Left renal pelvis (tissue), 4 donors: ENCODE data around the gene USF3. TPM values are rescaled to one million over a fixed set of nuclear protein-coding genes. Genes with fewer than 3 reads are reported as not detected.
"Not testable (repeated sequence)": the region's sequence is repeated elsewhere in the genome, so short reads cannot be mapped to it uniquely, and the experiment has no call there.

Source experiments
- DNase-seq, 4 donors: peaks; one replicate each; pipeline ENCODE4 v3.0.0-alpha.2; 2013; ENCODE audit warnings: low read depth in 4 of 4, low spot score in 3 of 4
- polyA plus RNA-seq, 4 donors: library from polyadenylated mRNA; unstranded; fragments of 120-200 nt; gene quantifications; one replicate each; pipeline ENCODE4 v1.2.1, GENCODE V29; 2013; ENCODE audit not compliant: insufficient read length in 4 of 4

USF3 gene
- polyA plus RNA-seq, 4 donors, result 12.1 to 21.2 (median 20.4) TPM

DNA sequence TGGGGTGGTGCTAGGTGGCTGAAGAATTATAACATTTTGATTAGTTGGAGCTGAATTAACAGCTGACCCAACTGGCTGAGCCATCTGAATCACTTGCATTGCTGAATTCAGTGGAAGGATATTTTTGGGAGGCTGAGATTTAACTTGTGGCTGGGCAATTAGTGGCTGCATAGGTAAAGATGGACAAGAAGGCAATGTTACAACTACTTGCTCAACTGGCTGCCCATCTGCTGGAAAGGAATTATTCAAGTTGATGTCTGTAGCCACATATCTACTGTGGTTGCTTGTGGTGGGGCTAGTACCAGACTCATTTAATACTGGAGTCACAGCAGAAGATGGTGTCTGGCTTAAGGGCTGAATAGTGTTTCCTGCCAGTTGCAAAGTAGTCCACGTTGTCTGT lies 36.4 kb downstream of the USF3 start:
- no peak for DNase-seq

DNA sequence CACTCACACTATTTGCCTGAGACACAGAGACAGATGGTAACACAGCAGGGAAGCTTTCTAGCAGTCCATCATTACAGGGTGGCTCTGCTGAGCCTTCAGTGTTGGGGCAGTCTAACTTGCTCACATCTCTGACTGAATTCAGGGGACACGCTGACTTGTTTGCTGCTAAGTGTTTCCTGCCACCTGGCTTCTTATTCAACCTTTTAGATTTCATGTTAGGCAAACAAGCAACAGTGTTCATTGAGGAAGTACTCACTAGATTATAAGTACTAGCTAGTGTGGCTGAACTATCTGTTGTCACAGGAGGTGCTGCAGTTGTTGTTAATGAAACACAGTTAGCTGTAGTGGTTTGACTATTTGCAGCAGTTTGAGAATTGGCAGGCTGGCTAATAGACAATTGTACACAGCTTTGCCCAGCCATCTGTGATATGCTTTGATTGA lies 37.3 kb downstream of the USF3 start:
- no peak for DNase-seq

DNA sequence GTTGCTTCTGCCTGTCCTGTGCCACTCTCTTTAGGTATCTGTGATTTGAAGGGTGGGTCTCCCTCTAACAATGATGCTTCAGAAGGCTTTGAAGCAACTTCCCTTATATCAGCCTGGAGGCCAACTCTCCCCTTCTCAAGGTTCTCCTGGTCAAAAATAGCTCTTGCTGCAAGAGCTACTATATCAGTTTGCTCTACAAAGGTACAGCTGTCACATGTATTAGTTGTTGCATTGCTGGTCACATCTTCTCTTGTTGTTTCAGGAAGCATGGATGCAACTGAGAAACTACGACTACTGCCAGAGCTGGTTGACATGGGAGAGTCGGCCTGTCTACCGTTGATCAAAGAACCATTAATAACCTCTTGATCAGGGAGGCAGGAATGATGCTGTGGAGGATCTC lies 38.3 kb downstream of the USF3 start:
- no peak for DNase-seq

DNA sequence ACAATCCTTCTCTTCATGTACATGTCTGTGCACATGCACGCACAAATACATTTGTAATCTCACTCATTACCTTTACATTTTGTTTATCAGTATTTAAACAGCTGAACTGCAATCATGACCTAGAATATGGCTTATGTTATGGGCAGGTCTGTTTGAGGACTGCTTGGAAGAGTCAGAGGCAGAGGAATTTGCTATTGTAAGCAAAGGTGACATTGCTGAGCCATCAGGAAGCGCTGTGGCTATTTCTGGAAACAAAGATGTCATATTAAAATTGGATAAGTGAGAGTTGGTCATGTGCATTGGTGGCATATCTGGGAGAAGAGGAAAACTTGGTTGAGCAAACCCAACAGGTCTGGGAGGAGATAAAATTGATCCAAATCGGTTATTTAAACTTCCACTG lies 41.6 kb downstream of the USF3 start:
- no peak for DNase-seq

DNA sequence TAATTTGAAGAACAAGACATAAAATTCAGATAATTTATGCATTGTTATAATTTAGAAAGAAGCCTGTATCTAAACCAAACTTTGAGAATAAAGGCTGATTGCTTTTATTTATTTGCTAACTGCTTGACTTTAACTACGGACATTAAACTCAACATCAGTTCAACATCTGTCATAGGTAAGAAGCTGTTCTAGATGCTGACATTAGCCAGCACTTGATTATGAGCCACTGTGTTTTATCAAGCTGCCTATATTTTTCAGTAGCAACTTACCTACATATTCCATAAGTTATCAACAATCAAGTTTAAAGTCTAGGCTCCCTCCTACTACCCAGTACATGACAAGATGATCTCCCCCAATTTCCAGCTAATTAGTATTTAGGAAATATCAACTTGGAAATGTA lies 42.1 kb downstream of the USF3 start:
- no peak for DNase-seq

DNA sequence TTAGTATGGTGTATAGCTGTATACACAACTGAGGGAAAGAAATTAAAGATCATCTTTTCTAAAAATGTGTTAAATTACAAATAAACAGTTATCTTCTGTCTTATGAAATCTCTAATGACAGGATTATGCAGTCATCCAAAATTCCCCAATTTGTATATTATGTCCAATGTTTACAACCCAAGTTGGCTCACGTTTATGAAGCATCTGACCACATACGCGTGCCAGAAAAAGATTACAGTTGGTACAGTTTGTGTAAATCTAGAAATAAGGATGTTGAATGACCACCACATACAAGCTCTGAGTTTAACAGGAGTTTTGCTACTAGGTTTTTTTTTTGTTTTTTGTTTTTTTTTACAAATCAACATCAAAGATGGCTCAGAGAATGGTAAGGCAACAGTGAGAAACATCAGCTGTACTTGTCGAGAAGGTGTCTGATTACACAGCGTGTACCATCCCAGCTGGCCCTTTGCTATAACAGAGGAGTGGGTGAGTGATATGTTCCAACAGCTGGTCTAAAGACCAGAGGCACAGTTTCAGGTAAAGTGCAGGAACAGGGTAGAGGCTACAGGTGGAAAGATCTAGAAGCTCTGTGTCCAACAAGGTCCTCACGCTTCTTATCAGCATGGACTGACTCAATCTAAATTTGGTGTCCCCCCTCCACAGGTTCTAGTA lies 47.1 kb downstream of the USF3 start:
- DNase-seq, result no peak

DNA sequence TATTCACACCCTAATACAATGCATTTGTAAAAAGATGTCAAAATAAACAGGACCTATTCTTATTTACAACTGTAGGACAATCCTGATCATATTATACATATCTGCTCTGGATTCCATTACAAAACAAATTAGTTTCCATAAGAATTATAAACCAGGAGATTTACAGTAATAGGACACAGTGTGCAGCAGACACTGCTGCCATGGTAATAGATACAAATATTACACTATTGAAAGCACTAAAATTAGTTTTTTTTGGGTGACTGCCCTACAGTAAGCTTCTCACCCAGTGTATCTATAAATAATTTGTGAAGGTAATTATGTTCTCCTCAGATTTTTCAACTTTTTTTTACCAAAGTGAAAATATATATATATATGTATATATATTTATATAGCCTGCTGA lies 47.9 kb downstream of the USF3 start:
- no peak for DNase-seq

DNA sequence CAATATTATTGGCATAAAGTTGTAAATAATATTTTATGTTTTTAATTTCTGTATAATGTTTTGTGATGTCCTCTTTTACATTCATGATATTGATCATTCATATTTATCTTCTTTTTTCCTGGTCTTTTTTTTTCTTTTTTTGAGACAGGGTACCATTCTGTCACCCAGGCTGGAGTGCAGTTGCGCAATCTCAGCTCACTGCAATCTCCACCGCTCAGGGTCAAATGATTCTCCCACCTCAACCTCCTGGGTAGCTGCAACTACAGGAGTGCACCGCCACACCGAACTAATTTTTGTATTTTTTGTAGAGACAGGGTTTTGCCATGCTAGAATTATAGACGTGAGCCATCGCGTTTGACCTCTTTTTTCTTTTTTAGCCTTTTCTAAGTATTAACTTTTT lies 52.9 kb downstream of the USF3 start:
- DNase-seq, result no peak

DNA sequence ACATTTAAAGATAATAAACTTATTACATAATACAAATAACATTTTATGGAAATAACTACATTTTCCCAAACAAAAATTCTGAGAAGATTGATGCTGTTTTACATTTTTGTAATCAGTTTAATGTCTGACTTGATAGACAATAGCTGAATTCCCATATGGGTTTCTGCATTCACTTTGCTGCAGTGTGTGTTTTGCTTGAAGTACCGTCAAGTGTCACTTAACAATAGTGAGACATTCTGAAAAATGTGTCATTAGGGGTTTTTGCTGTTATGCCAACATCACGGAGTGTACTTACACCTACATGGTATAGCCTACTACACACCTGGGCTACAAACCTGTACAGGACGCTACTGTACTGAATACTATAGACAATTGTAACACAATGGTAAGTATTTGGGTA lies 57.5 kb downstream of the USF3 start:
- no peak for DNase-seq

DNA sequence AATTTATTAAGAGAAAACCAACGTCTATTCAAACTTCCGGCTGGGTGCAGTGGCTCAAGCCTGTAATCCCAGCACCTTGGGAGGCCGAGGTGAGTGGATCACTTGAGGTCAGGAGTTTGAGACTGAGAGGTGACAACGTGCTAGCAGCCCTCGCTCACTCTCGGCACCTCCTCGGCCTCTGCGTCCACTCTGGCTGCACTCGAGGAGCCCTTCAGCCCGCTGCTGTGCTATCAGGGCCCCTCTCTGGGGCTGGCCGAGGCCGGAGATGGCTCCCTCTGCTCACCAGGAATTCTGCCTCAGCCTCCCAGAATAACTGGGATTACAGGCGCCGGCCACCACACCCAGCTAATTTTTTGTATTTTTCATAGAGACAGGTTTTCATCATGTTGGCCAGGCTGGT lies 58.7 kb downstream of the USF3 start:
- DNase-seq, result no peak

DNA sequence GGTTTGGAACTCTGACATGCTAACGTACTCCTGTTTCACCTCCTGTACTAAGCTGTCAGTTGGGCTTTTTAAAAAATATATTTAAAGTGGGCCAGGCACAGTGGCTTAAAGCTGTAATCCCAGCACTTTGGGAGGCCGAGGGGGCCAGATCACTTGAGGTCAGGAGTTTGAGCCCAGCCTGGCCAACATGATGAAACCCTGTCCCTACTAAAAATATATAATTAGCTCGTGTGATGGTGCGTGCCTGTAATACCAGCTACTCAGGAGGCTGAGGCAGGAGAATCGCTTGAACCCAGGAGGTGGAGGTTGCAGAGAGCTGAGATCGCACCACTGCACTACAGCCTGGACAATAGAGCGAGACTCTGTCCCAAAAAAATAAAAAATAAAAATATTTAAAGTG lies 60.4 kb downstream of the USF3 start:
- not testable (repeated sequence) for DNase-seq

DNA sequence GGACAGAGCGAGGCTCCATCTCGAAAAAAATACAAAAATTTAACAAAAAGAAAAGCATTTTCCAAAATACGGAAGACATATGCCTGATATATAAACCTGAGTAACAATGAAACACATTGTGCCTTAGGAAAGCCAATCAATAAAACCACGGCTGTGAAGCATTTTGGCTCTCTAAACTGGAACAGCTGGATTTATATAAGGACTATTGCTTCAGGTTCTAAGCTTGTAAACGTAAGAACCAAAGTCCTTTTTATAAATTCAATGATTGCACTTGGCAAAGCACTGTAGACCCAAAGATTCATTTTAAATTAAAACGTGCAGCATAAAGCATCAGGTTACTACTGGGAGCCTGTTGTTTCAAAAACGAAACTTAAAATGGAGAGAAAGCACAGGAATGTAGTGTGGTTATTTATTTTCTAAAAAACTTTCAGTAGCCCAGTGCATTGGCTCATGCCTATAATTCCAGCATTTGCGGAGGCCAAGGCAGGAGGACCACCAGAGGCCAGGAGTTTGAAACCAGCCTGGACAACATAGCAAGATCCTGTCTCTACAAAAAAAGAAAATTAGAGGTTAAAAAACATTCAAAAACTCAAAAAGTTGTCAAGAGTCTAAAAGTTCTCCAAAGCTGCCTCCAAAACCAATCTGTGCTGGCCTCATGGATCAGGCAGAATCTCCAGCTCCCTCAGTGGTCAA lies 61.5 kb downstream of the USF3 start:
- DNase-seq, result no peak

DNA sequence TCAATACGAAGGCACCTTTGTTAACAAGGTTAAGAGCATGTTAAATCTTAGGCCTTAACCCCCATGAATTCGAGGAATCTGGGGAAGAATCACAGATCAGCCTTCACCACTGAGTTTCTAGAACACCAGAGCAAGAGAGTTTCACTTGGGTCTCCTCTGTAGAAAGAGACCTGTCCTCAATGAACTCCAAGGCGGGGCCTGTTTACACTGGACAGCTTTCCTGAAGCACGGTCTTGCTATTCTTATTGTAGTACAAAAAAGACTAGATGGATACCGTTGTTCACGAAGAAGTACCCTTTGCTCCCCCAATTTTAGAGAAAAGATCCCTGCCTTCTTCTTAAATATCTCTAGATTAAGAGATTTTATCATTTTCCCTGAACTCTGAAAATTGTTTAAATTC lies 64.9 kb downstream of the USF3 start:
- DNase-seq, result no peak

DNA sequence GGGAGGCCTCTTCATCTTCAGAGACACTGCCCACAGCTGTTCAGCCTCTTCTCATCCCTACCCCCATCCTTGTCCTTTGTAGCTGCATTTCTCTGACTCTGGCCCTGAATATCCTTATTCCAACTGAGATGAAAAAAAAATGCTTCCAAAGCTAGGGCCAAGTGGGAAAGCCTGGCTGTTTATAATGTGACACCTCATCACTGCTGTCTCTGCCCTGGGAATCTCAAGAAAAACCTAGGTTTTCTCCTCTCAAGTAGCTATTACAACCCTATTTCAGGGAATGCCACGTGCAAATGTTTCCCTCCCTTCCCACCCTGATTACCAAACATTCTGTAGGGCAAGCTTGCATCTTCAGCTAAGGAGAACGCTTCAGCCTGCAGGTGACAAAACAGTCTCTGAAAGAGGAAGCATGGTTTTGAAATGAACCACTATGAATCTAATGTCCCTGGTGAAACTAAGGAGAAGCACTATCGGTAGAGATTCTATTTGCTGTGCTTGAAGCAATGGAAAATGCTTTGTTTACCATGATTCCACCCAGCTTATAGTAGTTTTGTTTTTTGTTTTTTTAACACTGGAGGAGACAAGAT lies 65.4 kb downstream of the USF3 start:
- no peak for DNase-seq

DNA sequence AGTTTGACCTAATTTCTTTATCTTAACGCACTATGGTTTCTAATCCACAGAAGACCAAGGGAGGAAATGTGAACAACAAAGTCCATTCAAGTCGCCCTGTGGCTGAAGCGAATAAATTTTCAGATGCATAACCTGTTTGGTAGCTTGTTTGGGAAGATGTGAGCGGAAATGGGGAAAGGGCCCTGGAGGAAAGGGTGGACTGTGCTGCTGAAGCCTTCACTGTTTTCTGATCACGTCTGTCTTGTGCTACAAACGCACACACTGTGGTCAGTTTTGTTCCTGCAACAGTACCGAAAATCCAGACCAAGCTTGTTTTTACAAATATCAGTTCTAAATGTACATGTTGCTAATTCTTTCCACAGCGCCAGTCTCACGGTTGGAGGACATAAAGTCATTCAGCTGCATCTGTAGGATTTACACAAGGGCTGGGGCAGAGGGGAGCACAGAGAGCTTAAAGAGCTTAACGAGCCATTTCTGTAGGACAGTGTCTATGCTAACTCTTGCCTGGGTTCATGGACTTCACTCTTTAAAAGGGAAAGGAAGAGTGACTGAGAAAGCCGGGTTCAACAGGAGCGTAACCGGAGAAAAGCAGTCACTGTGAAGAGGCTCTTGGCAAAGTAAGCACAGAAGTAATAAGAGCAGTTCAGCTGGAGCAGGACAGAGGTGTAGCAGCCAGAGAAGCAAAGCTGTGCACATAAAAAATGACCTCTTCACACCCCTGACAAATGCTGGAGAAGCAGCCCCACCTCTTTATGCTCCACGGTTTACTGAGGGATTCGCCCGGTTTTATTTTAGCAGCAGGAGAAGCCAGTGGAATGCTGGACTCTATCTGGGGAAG lies 66.6 kb downstream of the USF3 start:
- peak in 3 of 4 donors; percentile 26 to 49 (median 48) for DNase-seq

DNA sequence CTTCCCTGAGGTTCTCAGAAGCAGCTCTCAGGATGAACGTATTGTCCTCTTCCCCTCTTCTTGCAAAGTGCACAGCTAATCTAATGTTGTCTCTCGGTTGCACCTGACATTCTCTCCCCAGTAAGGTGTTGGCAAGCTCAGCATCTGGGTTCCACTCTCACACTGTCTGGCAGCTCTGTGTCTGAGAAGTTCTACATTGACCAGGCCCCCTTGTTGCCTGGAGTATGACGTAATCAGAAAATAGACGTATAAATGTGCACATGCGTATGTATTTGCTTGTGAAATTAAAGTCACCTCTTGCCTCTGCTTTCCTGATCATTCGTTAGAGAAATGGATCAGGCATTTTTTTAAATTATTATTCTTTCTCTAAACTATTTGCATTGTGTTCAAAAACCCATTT lies 67.7 kb downstream of the USF3 start:
- no peak for DNase-seq

DNA sequence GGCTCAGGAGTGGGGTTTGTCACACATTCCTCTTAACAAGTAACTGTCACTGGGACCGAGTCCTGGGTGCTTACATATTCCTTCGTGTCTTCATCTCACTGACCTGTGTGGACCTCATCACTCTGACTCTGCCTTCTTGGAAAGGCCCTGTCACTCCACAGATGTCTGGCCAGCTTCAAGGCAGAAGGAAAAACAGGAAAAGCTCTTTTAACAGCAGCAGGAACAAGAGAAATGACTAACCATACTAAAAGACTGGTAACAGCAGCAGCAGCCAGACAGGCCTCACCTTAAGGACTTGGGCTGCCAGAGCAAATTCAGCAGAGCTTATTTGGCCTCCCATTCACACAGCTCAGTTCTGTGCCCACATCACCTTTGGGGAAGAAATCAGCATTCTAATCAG lies 68.1 kb downstream of the USF3 start:
- no peak for DNase-seq

DNA sequence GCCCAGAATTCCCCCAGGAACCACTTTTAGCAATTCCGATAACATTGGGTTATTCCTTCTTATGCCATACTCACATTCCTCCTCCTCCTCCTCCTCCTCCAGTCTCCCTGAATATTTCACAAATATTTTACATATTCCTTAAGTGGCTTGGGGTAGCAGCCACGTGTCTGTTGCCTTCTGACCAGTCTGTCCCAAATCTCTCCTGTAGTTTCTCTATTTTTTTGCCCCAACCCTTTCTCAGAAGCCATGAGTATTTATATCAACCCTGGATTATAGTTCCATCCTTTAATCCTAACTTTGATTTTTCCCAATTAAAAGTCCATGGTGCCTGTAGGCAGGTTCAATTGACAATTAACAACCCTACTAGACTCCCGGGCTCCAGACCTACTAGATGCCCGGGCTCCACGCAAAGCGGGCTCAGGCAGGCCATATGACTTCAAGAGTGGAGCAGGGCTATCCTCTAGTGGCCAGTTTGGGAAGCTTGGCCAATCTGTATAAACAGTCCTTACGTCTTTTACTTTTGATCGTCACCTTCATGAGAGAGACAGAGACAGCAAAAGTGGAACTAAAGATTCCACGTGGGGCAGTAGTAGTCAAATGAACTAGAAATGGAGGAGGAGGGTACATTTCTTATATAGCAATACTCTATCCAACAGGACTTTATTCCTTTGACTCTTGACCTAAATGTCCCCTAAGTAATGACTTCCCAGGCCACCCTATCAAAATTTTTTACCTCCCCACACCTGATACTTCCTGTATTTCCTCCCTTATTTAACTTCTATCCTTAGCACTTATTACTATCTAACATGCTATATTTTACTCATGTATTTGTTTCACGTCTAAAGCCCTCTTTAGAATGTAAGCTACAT lies 69.7 kb downstream of the USF3 start:
- peak in 1 of 4 donors; percentile 29 for DNase-seq

DNA sequence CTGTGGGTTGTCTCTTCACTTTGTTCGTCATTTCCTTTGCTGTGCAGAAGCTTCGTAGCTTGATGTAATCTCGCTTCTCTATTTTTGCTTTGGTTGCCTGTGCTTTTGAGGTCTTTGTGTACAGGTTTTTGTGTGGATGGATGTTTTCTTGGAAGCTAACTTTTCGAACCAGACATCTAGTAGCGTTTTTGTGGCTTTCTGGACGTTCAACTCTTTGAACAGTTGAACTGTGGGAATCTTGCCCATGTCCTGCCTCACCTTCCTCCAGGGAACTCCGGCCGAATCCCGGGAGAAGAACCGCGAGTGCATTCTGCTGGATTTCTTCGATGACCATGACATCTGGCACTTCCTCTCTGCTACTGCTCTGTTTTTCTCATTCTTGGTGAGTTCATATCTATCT lies 70.6 kb downstream of the USF3 start:
- no peak for DNase-seq

DNA sequence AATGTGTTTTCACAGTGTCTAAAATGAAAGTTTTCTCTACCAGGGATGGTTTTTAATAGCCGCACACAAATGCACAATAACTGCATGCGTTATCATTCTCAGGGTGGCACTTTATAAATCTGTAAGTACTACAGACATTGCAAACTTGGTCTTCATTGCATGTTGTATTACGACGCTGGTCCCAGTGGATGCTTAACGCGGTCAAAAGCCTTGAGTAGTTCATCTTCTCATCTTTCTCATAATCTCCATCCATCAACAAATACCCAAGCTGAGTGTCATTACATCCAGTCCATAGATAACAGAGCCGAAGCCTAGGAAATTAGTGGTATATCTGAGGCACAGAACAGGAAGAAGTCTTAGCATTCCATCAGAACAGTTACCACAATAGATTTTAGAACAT lies 72.6 kb downstream of the USF3 start:
- DNase-seq, result no peak
